ENCODE data around the gene GZF1.

Gene GZF1

GRCh38 chr20:23369072-23369823, 7.3 kb downstream of the GZF1 start:
- no peak for DNase-seq (ENCODE audit: low read depth in 2 of 2)

GRCh38 chr20:23370274-23370673, 8.3 kb downstream of the GZF1 start:
- no peak for DNase-seq (ENCODE audit: low read depth in 2 of 2)

GRCh38 chr20:23370873-23371272, 8.9 kb downstream of the GZF1 start:
- no peak for DNase-seq (ENCODE audit: low read depth in 2 of 2)

- DNase-seq (ENCODE audit: low read depth in 2 of 2): no peak
These were observed 9.5 kb downstream of the GZF1 start for GRCh38 chr20:23371496-23371895.

GRCh38 chr20:23374441-23374840, 12.5 kb downstream of the GZF1 start:
- no peak for DNase-seq (ENCODE audit: low read depth in 2 of 2)

- no peak for DNase-seq (ENCODE audit: low read depth in 2 of 2)
These were observed 13.8 kb downstream of the GZF1 start for GRCh38 chr20:23375827-23376226.

- DNase-seq (ENCODE audit: low read depth in 2 of 2): no peak
These were observed 17.8 kb downstream of the GZF1 start for GRCh38 chr20:23379772-23380171.

- DNase-seq (ENCODE audit: low read depth in 2 of 2): no peak
These were observed 19.9 kb downstream of the GZF1 start for GRCh38 chr20:23381876-23382275.

GRCh38 chr20:23386304-23387117, 24.5 kb downstream of the GZF1 start:
- no peak for DNase-seq (ENCODE audit: low read depth in 2 of 2)

- no peak for DNase-seq (ENCODE audit: low read depth in 2 of 2)
These were observed 25.1 kb downstream of the GZF1 start for GRCh38 chr20:23387118-23387443.

- DNase-seq (ENCODE audit: low read depth in 2 of 2): no peak
These were observed 28.3 kb downstream of the GZF1 start for GRCh38 chr20:23390091-23390774.

GRCh38 chr20:23391707-23392310, 29.8 kb downstream of the GZF1 start:
- no peak for DNase-seq (ENCODE audit: low read depth in 2 of 2)

GRCh38 chr20:23393996-23394775, 32.2 kb downstream of the GZF1 start:
- DNase-seq (ENCODE audit: low read depth in 2 of 2): no peak

GRCh38 chr20:23396950-23397627, 35.1 kb downstream of the GZF1 start:
- no peak for DNase-seq (ENCODE audit: low read depth in 2 of 2)

- no peak for DNase-seq (ENCODE audit: low read depth in 2 of 2)
These were observed 36.0 kb downstream of the GZF1 start for GRCh38 chr20:23397961-23398360.

- no peak for DNase-seq (ENCODE audit: low read depth in 2 of 2)
These were observed 37.7 kb downstream of the GZF1 start for GRCh38 chr20:23399568-23400241.

- DNase-seq (ENCODE audit: low read depth in 2 of 2): no peak
These were observed 39.1 kb downstream of the GZF1 start for GRCh38 chr20:23401051-23401450.

- DNase-seq (ENCODE audit: low read depth in 2 of 2): no peak
These were observed 41.8 kb downstream of the GZF1 start for GRCh38 chr20:23403751-23404150.

- DNase-seq (ENCODE audit: low read depth in 2 of 2): no peak
These were observed 42.2 kb downstream of the GZF1 start for GRCh38 chr20:23404196-23404595.

GRCh38 chr20:23406880-23407279, 44.9 kb downstream of the GZF1 start:
- DNase-seq (ENCODE audit: low read depth in 2 of 2): no peak

All from stimulated activated CD8-positive, alpha-beta memory T cell treated with anti-CD3 and anti-CD28 coated beads, Interleukin-7, amount 100 ng/mL, for 1 hour (primary cell).